ENCODE data around the gene IL17D. TPM values are rescaled to one million over a fixed set of nuclear protein-coding genes. Genes with fewer than 3 reads are reported as not detected.

IL17D gene
- total RNA-seq, 1 experiment from 2014 or later = 1.2 TPM

GRCh38 chr13:20684041-20684440, 19.5 kb upstream of the IL17D start:
- H3T11ph ChIP-seq (ENCODE audit: low read length) = no peak overlapping the region
- no peak overlapping the region for H2BK15ac ChIP-seq (ENCODE audit: low read depth, low read length)
- no peak overlapping the region for H3K27ac ChIP-seq (ENCODE audit: insufficient read length, low read depth, low read length)
- no peak overlapping the region for H4K8ac ChIP-seq (replicated peaks; ENCODE audit: insufficient read length, low read depth, low read length)
- no peak overlapping the region for H4K91ac ChIP-seq (ENCODE audit: insufficient read length, low read depth, low read length)
- H3K4me1 ChIP-seq (ENCODE audit: insufficient read depth, low read length) = no peaks in the 10 kb centered on the region; the same call in 1 of the 2 replicates
- no peak overlapping the region for H2AK5ac ChIP-seq (ENCODE audit: insufficient read length, low read length)
- H3K4me2 ChIP-seq (ENCODE audit: insufficient read depth, insufficient read length, low read length) = no peak overlapping the region
- no peaks in the 10 kb centered on the region for H3K23me2 ChIP-seq (ENCODE audit: insufficient read length, low read depth, low read length, poor library complexity, severe bottlenecking)
- no peak overlapping the region for H3K9ac ChIP-seq (ENCODE audit: extremely low read depth, insufficient read length, low read length)
- no peaks in the 10 kb centered on the region for H3K79me2 ChIP-seq (ENCODE audit: insufficient read depth, low read length)
- H3K23ac ChIP-seq (ENCODE audit: insufficient read length, low read depth, low read length) = no peak overlapping the region
- H2BK120ac ChIP-seq (ENCODE audit: low read depth, low read length, poor library complexity, severe bottlenecking) = no peak overlapping the region
- no peak overlapping the region for H3K18ac ChIP-seq (ENCODE audit: insufficient read length, low read depth, low read length)
- H3K27me3 ChIP-seq (ENCODE audit: insufficient read depth, low read length) = no peaks in the 10 kb centered on the region
- no peak for TF ChIP-seq CTCF (conservative IDR thresholded peaks at IDR 0.05)
- H3K36me3 Mint-ChIP-seq (ENCODE audit: insufficient read depth in 1 of 3, low read depth in 3 of 3) = no peaks in the 10 kb centered on the region
- H4K20me1 ChIP-seq (ENCODE audit: control insufficient read depth, insufficient read depth, insufficient read length) = no peaks in the 10 kb centered on the region
- no peak overlapping the region for H3K4ac ChIP-seq (ENCODE audit: low read depth, low read length)
- H3K27me3 Mint-ChIP-seq (ENCODE audit: low read depth) = no peaks in the 10 kb centered on the region
- H3K27ac Mint-ChIP-seq = peak overlapping the region in 1 of 3 experiments; percentile 85; a peak in 2 of 7 replicates
- WGBS (ENCODE audit: extremely low coverage, insufficient read length, low lambda C conversion rate) = no CpG with 5 or more reads among the region's 4 CpGs
- H3K9me3 Mint-ChIP-seq = no peaks in the 10 kb centered on the region
- no peak overlapping the region for H2AFZ ChIP-seq (ENCODE audit: low read length)
- no peaks in the 10 kb centered on the region for H3K79me1 ChIP-seq (ENCODE audit: insufficient read depth, low read depth, low read length, poor library complexity, severe bottlenecking)
- H2BK20ac ChIP-seq (ENCODE audit: low read depth, low read length, poor library complexity, severe bottlenecking) = no peak overlapping the region
- no peak overlapping the region for H3K56ac ChIP-seq (ENCODE audit: insufficient read length, low read depth, low read length)
- no peaks in the 10 kb centered on the region for H3K9me3 ChIP-seq (ENCODE audit: control insufficient read depth, low read depth, low read length)
- no peak overlapping the region for H2BK12ac ChIP-seq (ENCODE audit: insufficient read length, low read depth, low read length)
- peaks cover 47 to 53% of the 10 kb centered on the region in 2 experiments for H3K4me1 Mint-ChIP-seq
- H3K14ac ChIP-seq (ENCODE audit: insufficient read depth, low read length) = no peak overlapping the region
- no peak overlapping the region for H2BK5ac ChIP-seq (ENCODE audit: insufficient read length, low read length)
- no peak overlapping the region for H4K5ac ChIP-seq (ENCODE audit: insufficient read length, low read depth, low read length)
- H3K4me3 Mint-ChIP-seq = no peak overlapping the region
- no peak for DNase-seq

Measured in H9 (cell line).